Measurements from ENCODE around the gene IL18R1. TPM values are rescaled to one million over a fixed set of nuclear protein-coding genes. Genes with fewer than 3 reads are reported as not detected.
"Not testable (repeated sequence)": the region's sequence is repeated elsewhere in the genome, so short reads cannot be mapped to it uniquely, and the experiment has no call there.

The IL18R1 gene
- total and polyA plus RNA-seq, 2 donors = 7.5 to 9.8 TPM

DNA sequence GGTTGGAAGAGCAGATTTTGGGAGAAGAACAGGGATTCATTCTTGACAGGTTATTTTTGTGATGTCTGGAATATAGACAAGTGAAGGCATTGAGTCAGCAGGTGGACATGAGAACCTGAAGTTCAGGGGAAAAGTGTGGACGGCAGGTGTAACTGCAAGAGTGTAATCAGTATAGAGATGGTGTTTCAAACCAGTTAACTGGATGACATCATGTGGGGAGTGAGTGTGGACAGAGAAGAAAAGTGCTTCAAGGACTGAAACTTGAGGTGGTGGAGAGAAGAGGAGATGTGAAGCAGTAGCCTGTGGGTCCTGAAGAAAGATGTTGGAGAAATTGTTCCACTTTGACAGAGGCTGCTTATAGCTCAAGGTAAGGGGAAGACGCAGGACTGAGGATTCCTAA lies 37.2 kb upstream of the IL18R1 start:
- WGBS = 95% methylated on average over 2 of the region's 2 CpGs

DNA sequence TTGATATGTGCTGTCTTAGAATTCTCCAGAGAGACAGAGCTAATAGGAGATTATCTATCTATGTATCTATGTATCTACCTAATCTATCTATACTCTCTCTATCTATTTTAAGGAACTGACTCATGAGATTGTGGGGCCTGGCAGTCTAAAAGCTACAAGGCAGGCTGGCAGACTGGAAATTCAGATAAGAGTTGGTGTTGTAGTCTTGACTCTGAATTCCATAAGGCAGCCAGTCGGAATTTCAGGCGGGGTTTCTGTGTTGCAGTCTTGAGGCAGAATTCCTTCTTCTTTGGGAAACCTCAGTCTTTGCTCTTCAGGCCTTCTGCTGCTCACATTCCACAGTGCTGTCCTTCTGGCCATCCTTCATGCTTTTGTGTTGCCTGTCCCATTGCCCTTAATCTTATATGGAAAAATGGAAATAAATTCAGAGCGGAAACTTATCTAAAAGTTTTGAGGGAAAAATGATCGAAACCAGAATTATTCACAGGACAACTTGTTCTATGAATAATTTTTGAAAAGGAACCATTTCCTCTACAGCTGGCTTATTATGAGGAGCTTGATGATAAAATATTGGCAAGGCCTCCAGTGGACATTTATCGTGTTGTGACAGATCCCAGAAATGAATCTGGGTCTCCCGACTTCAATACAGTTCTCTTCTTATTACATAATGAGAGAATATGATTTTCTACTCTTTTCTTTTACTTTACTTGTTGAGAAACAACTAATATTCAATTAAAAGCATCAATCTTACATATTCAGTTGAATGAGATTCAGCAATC lies 33.5 kb upstream of the IL18R1 start:
- H3K36me3 ChIP-seq (ENCODE audit: control insufficient read depth in 2 of 2, insufficient read depth in 2 of 2, low read length in 1 of 2) = no peaks in the 10 kb centered on the region
- DNase-seq (ENCODE audit: low read depth in 6 of 9, low spot score in 9 of 9) = no peak
- H3K9me3 ChIP-seq (ENCODE audit: control insufficient read depth in 2 of 2, insufficient read depth in 1 of 2, low read length in 1 of 2) = peaks cover 0 to 6% of the 10 kb centered on the region in 2 donors
- no peaks in the 10 kb centered on the region for H3K27me3 ChIP-seq (ENCODE audit: control insufficient read depth in 2 of 2, insufficient read depth in 1 of 2, low read length in 1 of 2)
- WGBS = 95% methylated on average over 6 of the region's 6 CpGs
- no peak overlapping the region for H3K4me3 ChIP-seq (ENCODE audit: low read length in 2 of 2)
- H3K27ac ChIP-seq (ENCODE audit: low read depth in 1 of 2, low read length in 1 of 2) = no peak overlapping the region
- H3K4me1 ChIP-seq (ENCODE audit: control insufficient read depth in 2 of 2, insufficient read depth in 2 of 2, low read length in 2 of 2) = peaks cover 0 to 3% of the 10 kb centered on the region in 2 donors

More for the DNA sequence above, 37.2 kb upstream of the IL18R1 start:
- Histone ChIP-seq H3K36me3 (ENCODE audit: control insufficient read depth in 2 of 2, insufficient read depth in 2 of 2, low read length in 1 of 2) (no peaks in the 10 kb centered on the region), H3K4me1 (ENCODE audit: control insufficient read depth in 2 of 2, insufficient read depth in 2 of 2, low read length in 2 of 2) (peaks cover 0 to 3% of the 10 kb centered on the region in 2 donors), H3K9me3 (ENCODE audit: control insufficient read depth in 2 of 2, insufficient read depth in 1 of 2, low read length in 1 of 2) (no peaks in the 10 kb centered on the region), H3K27ac (ENCODE audit: low read depth in 1 of 2, low read length in 1 of 2) (no peak overlapping the region), H3K4me3 (ENCODE audit: low read length in 2 of 2) (no peak overlapping the region), H3K27me3 (ENCODE audit: control insufficient read depth in 2 of 2, insufficient read depth in 1 of 2, low read length in 1 of 2) (no peaks in the 10 kb centered on the region)
- no peak for DNase-seq (ENCODE audit: low read depth in 6 of 9, low spot score in 9 of 9)

DNA sequence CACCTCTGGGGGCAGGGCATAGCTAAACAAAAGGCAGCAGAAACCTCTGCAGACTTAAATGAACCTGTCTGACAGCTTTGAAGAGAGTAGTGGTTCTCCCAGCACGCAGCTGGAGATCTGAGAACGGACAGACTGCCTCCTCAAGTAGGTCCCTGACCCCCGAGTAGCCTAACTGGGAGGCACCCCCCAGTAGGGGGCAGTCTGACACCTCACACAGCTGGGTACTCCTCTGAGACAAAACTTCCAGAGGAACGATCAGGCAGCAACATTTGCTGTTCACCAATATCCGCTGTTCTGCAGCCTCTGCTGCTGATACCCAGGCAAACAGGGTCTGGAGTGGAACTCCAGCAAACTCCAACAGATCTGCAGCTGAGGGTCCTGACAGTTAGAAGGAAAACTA lies 30.7 kb upstream of the IL18R1 start:
- not testable (repeated sequence) for H3K9me3 ChIP-seq (ENCODE audit: control insufficient read depth in 2 of 2, insufficient read depth in 1 of 2, low read length in 1 of 2); DNase-seq (ENCODE audit: low read depth in 6 of 9, low spot score in 9 of 9); H3K36me3 ChIP-seq (ENCODE audit: control insufficient read depth in 2 of 2, insufficient read depth in 2 of 2, low read length in 1 of 2); H3K27me3 ChIP-seq (ENCODE audit: control insufficient read depth in 2 of 2, insufficient read depth in 1 of 2, low read length in 1 of 2); H3K4me1 ChIP-seq (ENCODE audit: control insufficient read depth in 2 of 2, insufficient read depth in 2 of 2, low read length in 2 of 2); H3K27ac ChIP-seq (ENCODE audit: low read depth in 1 of 2, low read length in 1 of 2); H3K4me3 ChIP-seq (ENCODE audit: low read length in 2 of 2)
- 96% methylated on average over 5 of the region's 5 CpGs for WGBS

DNA sequence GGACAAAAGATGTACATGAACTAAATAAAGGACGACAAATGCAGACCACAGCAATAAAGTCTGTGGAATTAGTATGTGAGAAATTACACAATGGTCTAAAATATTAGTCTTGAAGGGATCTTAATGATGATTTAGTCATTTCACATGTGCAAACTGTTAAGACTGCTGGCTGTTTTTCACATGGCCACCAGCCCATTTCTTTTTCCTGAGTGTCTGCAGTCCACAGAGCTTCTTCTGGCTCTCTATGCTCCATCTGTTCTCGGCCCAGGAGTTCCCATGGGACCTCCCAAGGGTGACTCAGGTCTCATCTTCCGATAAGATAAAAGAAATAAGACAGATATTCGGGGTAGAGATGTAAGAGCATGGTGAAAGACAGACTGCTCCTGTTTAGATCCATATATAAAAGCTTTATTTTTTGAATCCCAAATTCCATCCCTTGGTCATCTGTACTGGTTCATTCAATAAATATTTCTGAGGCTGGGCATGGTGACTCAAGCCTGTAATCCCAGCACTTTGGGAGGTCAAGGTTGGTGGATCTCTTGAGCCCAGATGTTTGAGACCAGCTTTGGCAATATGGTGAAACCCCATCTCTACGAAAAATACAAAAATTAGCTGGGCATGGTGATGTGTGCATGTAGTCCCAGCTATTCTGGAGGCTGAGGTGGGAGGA lies 24.1 kb upstream of the IL18R1 start:
- no peak for DNase-seq (ENCODE audit: low read depth in 6 of 9, low spot score in 9 of 9)
- 92% methylated on average over 5 of the region's 5 CpGs for WGBS
- H3K4me3 ChIP-seq (ENCODE audit: low read length in 2 of 2) = no peak overlapping the region
- no peaks in the 10 kb centered on the region for H3K9me3 ChIP-seq (ENCODE audit: control insufficient read depth in 2 of 2, insufficient read depth in 1 of 2, low read length in 1 of 2)
- H3K27me3 ChIP-seq (ENCODE audit: control insufficient read depth in 2 of 2, insufficient read depth in 1 of 2, low read length in 1 of 2) = no peaks in the 10 kb centered on the region
- H3K4me1 ChIP-seq (ENCODE audit: control insufficient read depth in 2 of 2, insufficient read depth in 2 of 2, low read length in 2 of 2) = no peaks in the 10 kb centered on the region
- no peak overlapping the region for H3K27ac ChIP-seq (ENCODE audit: low read depth in 1 of 2, low read length in 1 of 2)
- no peaks in the 10 kb centered on the region for H3K36me3 ChIP-seq (ENCODE audit: control insufficient read depth in 2 of 2, insufficient read depth in 2 of 2, low read length in 1 of 2)

DNA sequence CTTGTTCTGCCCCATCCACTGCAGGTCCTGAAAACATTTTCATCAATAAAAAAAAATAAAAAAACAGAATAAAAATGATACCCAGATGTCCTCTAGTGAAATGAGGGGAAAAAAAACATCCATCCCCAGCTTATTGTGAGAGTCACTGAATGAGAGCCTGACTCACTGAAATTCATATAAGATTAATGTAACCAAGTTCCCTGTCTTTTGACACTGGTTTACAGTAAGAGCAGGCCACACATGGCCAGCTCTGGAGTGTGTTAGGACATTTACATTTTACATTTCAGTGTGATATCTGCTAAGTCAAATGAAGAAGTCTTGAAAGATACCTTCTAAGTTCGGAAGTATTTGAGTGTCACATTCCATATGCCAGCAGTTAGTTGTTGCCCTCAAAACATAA lies 21.1 kb upstream of the IL18R1 start:
- DNase-seq (ENCODE audit: low read depth in 6 of 9, low spot score in 9 of 9) = no peak
- H3K9me3 ChIP-seq (ENCODE audit: control insufficient read depth in 2 of 2, insufficient read depth in 1 of 2, low read length in 1 of 2) = no peaks in the 10 kb centered on the region
- H3K27me3 ChIP-seq (ENCODE audit: control insufficient read depth in 2 of 2, insufficient read depth in 1 of 2, low read length in 1 of 2) = no peaks in the 10 kb centered on the region
- H3K27ac ChIP-seq (ENCODE audit: low read depth in 1 of 2, low read length in 1 of 2) = no peak overlapping the region
- WGBS = 100% methylated on average over 1 of the region's 1 CpG
- H3K36me3 ChIP-seq (ENCODE audit: control insufficient read depth in 2 of 2, insufficient read depth in 2 of 2, low read length in 1 of 2) = no peaks in the 10 kb centered on the region
- H3K4me1 ChIP-seq (ENCODE audit: control insufficient read depth in 2 of 2, insufficient read depth in 2 of 2, low read length in 2 of 2) = no peaks in the 10 kb centered on the region
- H3K4me3 ChIP-seq (ENCODE audit: low read length in 2 of 2) = no peak overlapping the region

DNA sequence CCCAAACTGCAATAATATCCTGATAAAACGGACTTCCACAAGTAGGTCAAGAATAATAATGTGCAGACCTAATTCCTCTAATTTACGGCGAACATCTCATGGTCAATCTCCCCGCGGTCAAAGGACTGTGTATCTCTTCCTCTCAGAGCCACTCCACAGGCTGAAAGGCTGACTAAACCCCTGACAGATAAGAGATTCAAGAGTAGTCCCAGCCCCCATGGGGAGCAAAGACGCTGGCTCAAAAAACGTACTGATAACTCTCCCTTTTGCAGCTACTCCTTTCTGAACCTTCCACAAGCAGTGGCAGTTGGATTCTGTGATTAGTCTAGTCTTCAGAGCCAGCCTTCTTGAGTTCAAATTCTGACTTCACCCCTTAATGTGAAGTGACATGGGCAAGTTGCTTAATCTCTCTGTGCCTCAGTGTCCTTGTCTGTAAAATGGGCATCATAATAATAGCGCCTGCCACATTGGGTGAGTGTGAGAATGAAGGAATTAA lies 19.7 kb upstream of the IL18R1 start:
- 65% methylated on average over 8 of the region's 8 CpGs for WGBS
- Histone ChIP-seq H3K36me3 (ENCODE audit: control insufficient read depth in 2 of 2, insufficient read depth in 2 of 2, low read length in 1 of 2) (no peaks in the 10 kb centered on the region), H3K27me3 (ENCODE audit: control insufficient read depth in 2 of 2, insufficient read depth in 1 of 2, low read length in 1 of 2) (no peaks in the 10 kb centered on the region), H3K27ac (ENCODE audit: low read depth in 1 of 2, low read length in 1 of 2) (no peak overlapping the region), H3K9me3 (ENCODE audit: control insufficient read depth in 2 of 2, insufficient read depth in 1 of 2, low read length in 1 of 2) (no peaks in the 10 kb centered on the region), H3K4me3 (ENCODE audit: low read length in 2 of 2) (no peak overlapping the region), H3K4me1 (ENCODE audit: control insufficient read depth in 2 of 2, insufficient read depth in 2 of 2, low read length in 2 of 2) (no peaks in the 10 kb centered on the region)
- DNase-seq (ENCODE audit: low read depth in 6 of 9, low spot score in 9 of 9) = no peak

DNA sequence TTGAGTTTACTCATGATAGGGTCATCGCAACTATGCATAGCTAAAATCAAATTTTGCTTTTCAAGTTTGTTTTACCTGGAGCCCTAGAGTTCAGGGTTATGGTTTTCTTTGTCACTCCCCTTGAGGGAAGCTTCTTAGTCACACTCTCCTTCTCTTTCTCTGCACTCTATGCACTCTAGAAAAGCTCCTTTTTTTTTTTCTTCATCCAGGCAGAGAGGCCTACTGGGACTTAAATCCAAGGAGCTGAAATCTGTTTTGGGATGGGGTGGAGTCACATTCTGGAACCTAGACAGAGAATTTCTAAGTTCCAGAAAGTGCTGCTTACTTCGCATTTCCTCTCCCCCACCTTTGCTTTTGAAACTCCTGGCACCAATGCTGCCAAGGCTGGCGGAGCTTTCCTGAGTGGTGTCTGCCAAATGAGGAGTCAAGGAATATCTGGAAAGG lies 19.1 kb upstream of the IL18R1 start:
- no peak overlapping the region for H3K27ac ChIP-seq (ENCODE audit: low read depth in 1 of 2, low read length in 1 of 2)
- no peak overlapping the region for H3K4me3 ChIP-seq (ENCODE audit: low read length in 2 of 2)
- H3K36me3 ChIP-seq (ENCODE audit: control insufficient read depth in 2 of 2, insufficient read depth in 2 of 2, low read length in 1 of 2) = no peaks in the 10 kb centered on the region
- H3K4me1 ChIP-seq (ENCODE audit: control insufficient read depth in 2 of 2, insufficient read depth in 2 of 2, low read length in 2 of 2) = no peaks in the 10 kb centered on the region
- WGBS = 98% methylated on average over 3 of the region's 3 CpGs
- no peaks in the 10 kb centered on the region for H3K27me3 ChIP-seq (ENCODE audit: control insufficient read depth in 2 of 2, insufficient read depth in 1 of 2, low read length in 1 of 2)
- no peaks in the 10 kb centered on the region for H3K9me3 ChIP-seq (ENCODE audit: control insufficient read depth in 2 of 2, insufficient read depth in 1 of 2, low read length in 1 of 2)
- DNase-seq (ENCODE audit: low read depth in 6 of 9, low spot score in 9 of 9) = no peak

DNA sequence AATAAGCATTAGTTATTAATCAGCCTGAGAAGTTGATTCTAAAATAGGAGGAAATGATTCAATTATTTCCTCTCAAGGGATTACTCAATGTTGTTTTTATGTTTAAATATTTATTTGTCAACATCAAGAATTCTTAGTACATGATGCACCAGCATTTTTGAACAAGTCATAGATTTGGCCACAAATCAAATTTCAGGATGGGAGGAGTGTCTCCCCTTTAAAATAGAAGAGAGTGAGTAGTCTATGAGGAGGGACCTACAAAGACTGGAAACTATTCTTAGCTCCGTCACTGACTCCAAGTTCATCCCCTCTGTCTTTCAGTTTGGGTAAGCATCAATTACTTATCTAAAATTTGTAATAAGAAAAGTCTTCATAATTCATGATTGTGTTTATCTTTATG lies 18.6 kb upstream of the IL18R1 start:
- DNase-seq (ENCODE audit: low read depth in 6 of 9, low spot score in 9 of 9) = no peak
- no peaks in the 10 kb centered on the region for H3K9me3 ChIP-seq (ENCODE audit: control insufficient read depth in 2 of 2, insufficient read depth in 1 of 2, low read length in 1 of 2)
- 96% methylated on average over 1 of the region's 1 CpG for WGBS
- H3K27me3 ChIP-seq (ENCODE audit: control insufficient read depth in 2 of 2, insufficient read depth in 1 of 2, low read length in 1 of 2) = no peaks in the 10 kb centered on the region
- no peak overlapping the region for H3K4me3 ChIP-seq (ENCODE audit: low read length in 2 of 2)
- H3K36me3 ChIP-seq (ENCODE audit: control insufficient read depth in 2 of 2, insufficient read depth in 2 of 2, low read length in 1 of 2) = no peaks in the 10 kb centered on the region
- no peaks in the 10 kb centered on the region for H3K4me1 ChIP-seq (ENCODE audit: control insufficient read depth in 2 of 2, insufficient read depth in 2 of 2, low read length in 2 of 2)
- no peak overlapping the region for H3K27ac ChIP-seq (ENCODE audit: low read depth in 1 of 2, low read length in 1 of 2)

Data from thymus (tissue), 11 donors.